HFFc6 (cell line): Measurements from ENCODE around the gene FUOM. TPM values are rescaled to one million over a fixed set of nuclear protein-coding genes. Genes with fewer than 3 reads are reported as not detected.
A peak's percentile ranks its signal among the peaks of the same experiment; 100 is the strongest.

Source experiments
- DNase-seq: peaks from one replicate; pipeline ENCODE4 v3.0.0-alpha.2; 2018
- H3K27ac Mint-ChIP-seq: 2 replicates; pipeline ENCODE4 v1.8.0; 2020; ENCODE audit warnings: mild to moderate bottlenecking, mixed read lengths
- H3K27me3 Mint-ChIP-seq: 2 replicates; pipeline ENCODE4 v1.8.0; 2021; ENCODE audit warnings: mild to moderate bottlenecking, moderate library complexity, mixed read lengths; ENCODE audit not compliant: insufficient read depth
- H3K36me3 Mint-ChIP-seq: 2 replicates; pipeline ENCODE4 v1.8.0; 2021; ENCODE audit warnings: low read depth, mixed read lengths
- H3K4me1 Mint-ChIP-seq: 2 replicates; pipeline ENCODE4 v1.8.0; 2020; ENCODE audit warnings: low read depth, mixed read lengths
- H3K4me3 Mint-ChIP-seq: 2 replicates; pipeline ENCODE4 v1.8.0; 2020; ENCODE audit warnings: mild to moderate bottlenecking, moderate library complexity, mixed read lengths
- H3K9me3 Mint-ChIP-seq: 2 replicates; pipeline ENCODE4 v1.8.0; 2020; ENCODE audit warnings: mild to moderate bottlenecking, mixed read lengths
- CTCF ChIP-seq: fragments of 200-600 bp; sonication (generic); IDR thresholded peaks from 2 replicates; pipeline ENCODE4 v1.5.0; 2021; ENCODE audit warnings: antibody characterized with exemption, mild to moderate bottlenecking
- total RNA-seq, 6 experiments: library from RNA; stranded (reverse); fragmentation: NEBNext Ultra II Directional; extraction: Animal tissue kit (Norgen Biotek cat#: 25700); gene quantifications; 2 replicates in 1 of 6; 3 replicates in 5 of 6; pipeline ENCODE4 v1.2.3, GENCODE V29; 2021

The FUOM gene
- total RNA-seq, 6 experiments from 2014 or later = 0.55 to 8.9 (median 7.8) TPM

DNA sequence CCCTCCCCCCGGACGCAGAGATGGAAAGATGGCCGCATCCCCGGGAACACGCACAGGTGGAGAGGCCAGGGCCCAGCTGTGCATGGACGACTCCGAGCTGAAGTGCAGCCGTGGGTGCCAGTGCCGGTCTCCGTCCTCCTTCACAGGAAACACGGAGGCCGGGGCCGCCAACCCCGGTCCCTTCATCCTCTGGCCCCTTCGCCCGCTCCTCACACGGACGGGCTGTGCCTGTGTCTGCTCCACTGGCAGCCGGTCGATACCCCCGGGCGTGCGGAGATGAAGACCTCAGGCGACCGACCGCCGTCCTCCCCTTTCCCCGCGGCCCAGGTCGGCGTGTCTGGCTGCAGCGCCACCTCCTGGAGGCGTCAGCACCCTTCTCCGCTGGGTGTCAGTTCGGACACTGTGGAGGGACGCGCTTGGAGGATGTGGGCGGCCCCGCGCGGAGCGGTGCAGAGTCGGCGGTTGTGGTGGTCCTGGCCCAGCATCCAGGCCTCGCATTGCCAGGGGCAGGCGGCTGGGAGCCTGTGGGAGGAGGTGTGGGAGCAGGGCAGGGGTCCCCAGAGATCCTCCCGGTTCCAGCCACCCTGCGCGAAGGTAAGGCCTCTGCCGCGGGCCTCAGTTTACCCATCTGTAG, 39.2 kb downstream of the FUOM start:
- Mint-ChIP-seq H3K4me3 (peak overlapping the region; percentile 60), H3K9me3 (peaks cover 18% of the 10 kb centered on the region), H3K27me3 (peaks cover 12% of the 10 kb centered on the region), H3K4me1 (peaks cover 6% of the 10 kb centered on the region; the same call in 1 of the 2 replicates), H3K27ac (no peak overlapping the region), H3K36me3 (no peaks in the 10 kb centered on the region)
- peak; percentile 84 for TF ChIP-seq CTCF
- no peak for DNase-seq

DNA sequence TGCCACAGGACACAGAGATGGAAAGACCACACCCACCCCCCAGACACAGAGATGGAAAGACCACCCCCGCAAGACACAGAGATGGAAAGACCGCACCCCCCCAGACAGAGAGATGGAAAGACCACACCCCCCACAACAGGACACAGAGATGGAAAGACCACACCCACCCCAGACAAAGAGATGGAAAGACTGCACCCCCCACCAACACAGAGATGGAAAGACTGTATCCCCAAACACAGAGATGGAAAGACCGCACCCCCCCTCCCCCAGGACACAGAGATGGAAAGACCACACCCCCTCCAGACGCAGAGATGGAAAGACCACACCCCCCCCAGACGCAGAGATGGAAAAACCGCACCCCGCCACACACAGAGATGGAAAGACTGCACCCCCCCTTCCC, 41.1 kb downstream of the FUOM start:
- TF ChIP-seq CTCF = no peak
- Mint-ChIP-seq H3K27me3 (peaks cover 12% of the 10 kb centered on the region), H3K4me1 (peaks cover 6% of the 10 kb centered on the region; the same call in 1 of the 2 replicates), H3K4me3 (no peak overlapping the region), H3K9me3 (peaks cover 18% of the 10 kb centered on the region), H3K27ac (no peak overlapping the region), H3K36me3 (no peaks in the 10 kb centered on the region)
- no peak for DNase-seq

GRCh38 chr10:133316266-133316665, 41.6 kb downstream of the FUOM start:
- no peak for DNase-seq
- Mint-ChIP-seq H3K36me3 (no peaks in the 10 kb centered on the region), H3K27me3 (peaks cover 12% of the 10 kb centered on the region), H3K4me3 (no peak overlapping the region), H3K4me1 (peaks cover 6% of the 10 kb centered on the region; the same call in 1 of the 2 replicates), H3K9me3 (peaks cover 15% of the 10 kb centered on the region), H3K27ac (no peak overlapping the region)
- no peak for TF ChIP-seq CTCF

GRCh38 chr10:133315847-133316246, 42.0 kb downstream of the FUOM start:
- no peak for TF ChIP-seq CTCF

DNA sequence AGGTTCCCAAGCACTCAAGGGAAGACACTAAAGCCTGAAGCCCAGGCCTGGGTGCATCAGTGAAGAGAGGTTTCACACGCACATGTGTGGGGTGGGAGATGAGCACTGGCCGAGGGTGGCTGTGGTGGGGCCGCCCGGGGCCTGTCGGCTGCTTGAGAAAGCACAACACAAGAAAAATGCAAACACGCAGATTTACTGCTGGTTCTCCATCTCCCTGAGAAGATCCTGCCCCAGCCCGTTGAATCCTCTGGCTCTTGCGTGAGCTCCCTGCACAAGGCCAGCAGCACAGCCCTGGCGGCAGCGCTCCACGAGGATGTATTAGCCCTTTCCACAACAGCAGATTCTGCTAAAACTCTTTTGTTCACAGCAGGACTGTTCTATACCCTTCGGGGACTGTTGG, 42.9 kb downstream of the FUOM start:
- H3K27me3 Mint-ChIP-seq = peaks cover 12% of the 10 kb centered on the region
- no peak for TF ChIP-seq CTCF
- no peak overlapping the region for H3K27ac Mint-ChIP-seq
- H3K4me1 Mint-ChIP-seq = peaks cover 6% of the 10 kb centered on the region; the same call in 1 of the 2 replicates
- peaks cover 4% of the 10 kb centered on the region; the same call in 1 of the 2 replicates for H3K9me3 Mint-ChIP-seq
- DNase-seq = no peak
- H3K36me3 Mint-ChIP-seq = no peaks in the 10 kb centered on the region; the same call in 1 of the 2 replicates
- H3K4me3 Mint-ChIP-seq = no peak overlapping the region

More at GRCh38 chr10:133315847-133316246, 42.0 kb downstream of the FUOM start:
- Mint-ChIP-seq H3K27me3 (peaks cover 12% of the 10 kb centered on the region), H3K27ac (no peak overlapping the region), H3K4me1 (peaks cover 6% of the 10 kb centered on the region; the same call in 1 of the 2 replicates), H3K4me3 (no peak overlapping the region), H3K36me3 (no peaks in the 10 kb centered on the region; the same call in 1 of the 2 replicates), H3K9me3 (peaks cover 11% of the 10 kb centered on the region)
- no peak for DNase-seq
